ENCODE data around the gene ABCB10. TPM values are rescaled to one million over a fixed set of nuclear protein-coding genes. Genes with fewer than 3 reads are reported as not detected.
"Not testable (repeated sequence)": the region's sequence is repeated elsewhere in the genome, so short reads cannot be mapped to it uniquely, and the experiment has no call there.

Gene ABCB10
- polyA plus RNA-seq, 3 donors = 19.0 to 20.5 (median 19.4) TPM

DNA sequence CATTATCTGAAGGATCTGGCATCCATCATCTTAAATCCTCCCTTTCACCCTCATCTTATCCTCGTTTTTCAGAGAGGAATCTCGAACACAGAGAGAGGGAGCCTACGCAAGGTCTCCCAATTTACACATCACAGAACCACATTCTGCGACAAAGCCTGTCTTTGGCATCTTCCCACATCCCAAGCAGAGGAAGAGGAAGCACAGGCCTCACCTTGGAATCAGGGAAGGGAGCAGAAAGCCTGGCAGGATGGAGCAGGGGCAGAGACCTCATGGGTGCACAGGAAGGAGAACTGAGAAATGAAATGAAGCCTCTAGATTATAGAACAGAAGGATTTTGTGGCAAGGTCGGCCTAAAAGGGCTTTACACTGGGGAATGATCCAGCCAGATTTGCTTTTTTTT lies 5.8 kb downstream of the ABCB10 start:
- no peak for DNase-seq (ENCODE audit: extremely low read depth in 1 of 11, low read depth in 9 of 11, low spot score in 4 of 11)

DNA sequence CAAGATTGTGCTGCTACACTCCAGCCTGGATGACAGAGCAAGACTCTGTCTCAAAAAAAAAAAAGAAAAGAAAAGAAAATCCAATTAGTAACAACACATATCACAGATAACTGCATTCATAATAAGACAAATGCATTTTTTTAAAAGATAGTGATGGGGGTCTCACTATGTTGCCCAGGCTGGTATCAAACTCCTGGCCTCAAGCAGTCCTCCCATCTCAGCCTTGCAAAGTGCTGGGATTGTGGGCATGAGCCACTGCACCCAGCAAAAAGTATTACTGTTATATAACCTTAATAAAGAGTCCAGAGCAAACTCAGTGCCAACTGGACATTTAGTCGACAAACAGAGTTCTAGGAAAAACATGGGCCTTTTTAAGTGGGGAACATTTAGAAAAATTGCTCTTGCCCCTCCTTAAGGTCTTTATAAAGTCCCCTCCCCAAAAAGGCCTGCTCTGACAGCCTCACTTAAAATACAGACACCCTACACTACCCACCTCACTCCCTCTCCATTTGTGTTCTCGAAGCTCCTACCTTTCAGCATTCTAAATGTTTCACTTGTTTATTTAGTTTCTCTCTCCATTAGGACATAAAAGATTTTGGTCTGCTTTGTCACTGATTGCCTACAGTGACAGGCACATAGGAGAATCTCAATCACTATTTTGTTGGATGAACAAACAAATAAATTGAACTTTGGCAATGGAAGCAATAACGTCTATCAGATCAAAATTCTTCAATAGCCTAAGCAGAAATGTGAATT lies 7.5 kb downstream of the ABCB10 start:
- DNase-seq (ENCODE audit: extremely low read depth in 1 of 11, low read depth in 9 of 11, low spot score in 4 of 11) = no peak

DNA sequence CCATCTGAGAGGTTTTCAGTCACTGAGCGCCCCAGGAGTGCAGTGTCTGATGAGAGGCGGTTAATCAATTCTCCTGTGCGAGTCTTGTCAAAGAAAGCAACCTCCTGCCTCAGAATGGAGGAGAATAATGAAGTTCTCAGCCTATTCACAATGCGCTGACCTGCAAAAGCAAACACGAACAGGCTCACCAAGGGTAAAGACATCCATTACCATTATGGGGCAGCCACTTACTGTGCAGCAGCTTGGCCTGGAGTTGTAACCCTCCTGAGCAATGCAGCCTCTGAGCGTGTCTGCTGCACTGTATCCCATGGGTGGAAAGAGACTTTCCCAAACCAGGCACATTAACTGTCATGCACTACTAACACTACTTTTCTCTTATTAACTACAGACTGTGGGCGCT lies 11.0 kb downstream of the ABCB10 start:
- DNase-seq (ENCODE audit: extremely low read depth in 1 of 11, low read depth in 9 of 11, low spot score in 4 of 11) = no peak

DNA sequence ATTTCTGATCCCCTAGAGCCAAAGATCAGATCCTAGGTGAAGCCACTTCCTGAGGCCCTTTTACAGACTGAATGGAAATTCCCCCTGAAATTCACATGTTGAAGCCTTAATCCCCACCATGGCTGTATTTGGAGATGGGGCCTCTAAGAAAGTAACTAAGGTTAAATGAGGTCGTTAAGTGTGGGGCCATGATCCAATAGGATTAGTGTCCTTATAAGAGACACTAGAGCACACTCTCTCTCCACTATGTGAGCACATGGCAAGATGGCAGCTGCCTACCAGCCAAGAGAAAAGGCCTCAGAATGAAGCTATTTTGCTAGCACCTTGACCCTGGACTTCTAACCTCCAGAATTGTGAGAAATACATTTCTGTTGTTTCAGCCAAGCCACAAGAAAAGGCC lies 13.9 kb downstream of the ABCB10 start:
- DNase-seq (ENCODE audit: extremely low read depth in 1 of 11, low read depth in 9 of 11, low spot score in 4 of 11) = no peak

DNA sequence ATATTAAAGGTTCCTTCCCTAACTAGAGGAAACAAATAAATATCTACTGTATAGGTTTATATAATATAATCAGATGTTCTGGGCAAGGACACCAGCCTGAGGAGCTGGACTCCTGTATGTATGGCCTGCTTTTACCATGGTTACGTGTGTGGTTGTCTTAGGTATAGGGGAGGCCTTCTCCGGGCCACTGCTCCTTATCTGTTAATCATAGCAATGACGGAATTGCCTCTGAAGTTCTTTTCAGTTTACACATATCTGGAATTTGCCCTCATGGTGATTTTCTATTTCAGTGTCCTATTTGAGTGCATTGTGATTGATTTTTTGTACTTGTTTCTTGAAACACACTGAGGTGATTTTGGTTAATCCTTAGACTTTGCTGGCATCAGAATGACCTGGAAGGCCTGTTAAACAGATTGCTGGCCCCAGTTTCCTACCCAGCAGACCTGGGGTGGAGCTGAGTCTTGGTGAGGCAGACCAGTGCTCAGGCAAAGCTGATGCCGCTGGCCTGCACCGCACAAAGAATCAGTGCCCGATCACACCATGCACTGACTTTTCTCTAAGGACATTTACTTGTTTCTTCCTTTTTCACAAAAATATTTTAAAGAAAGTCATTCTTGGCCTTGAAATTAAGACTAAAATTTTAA lies 18.5 kb downstream of the ABCB10 start:
- DNase-seq (ENCODE audit: extremely low read depth in 1 of 11, low read depth in 9 of 11, low spot score in 4 of 11) = no peak

DNA sequence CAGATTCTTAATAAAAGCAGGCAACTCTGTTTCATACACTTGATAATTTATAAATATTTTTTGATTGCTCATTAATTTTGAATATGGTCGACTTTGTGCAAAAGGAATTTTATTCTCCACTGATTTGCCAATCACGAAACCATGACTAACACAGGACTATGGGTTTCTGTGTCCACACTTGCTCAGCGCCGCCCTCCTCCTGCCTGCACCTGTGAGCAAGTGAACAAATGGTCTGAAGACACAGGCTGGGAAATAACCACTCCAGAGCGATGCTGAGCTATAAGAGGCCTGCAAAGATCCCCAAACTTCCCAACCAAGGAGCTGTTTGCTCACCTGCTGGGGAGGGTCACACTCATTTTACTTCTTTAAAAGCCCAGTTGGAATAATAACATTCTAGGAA lies 19.6 kb downstream of the ABCB10 start:
- no peak for DNase-seq (ENCODE audit: extremely low read depth in 1 of 11, low read depth in 9 of 11, low spot score in 4 of 11)

DNA sequence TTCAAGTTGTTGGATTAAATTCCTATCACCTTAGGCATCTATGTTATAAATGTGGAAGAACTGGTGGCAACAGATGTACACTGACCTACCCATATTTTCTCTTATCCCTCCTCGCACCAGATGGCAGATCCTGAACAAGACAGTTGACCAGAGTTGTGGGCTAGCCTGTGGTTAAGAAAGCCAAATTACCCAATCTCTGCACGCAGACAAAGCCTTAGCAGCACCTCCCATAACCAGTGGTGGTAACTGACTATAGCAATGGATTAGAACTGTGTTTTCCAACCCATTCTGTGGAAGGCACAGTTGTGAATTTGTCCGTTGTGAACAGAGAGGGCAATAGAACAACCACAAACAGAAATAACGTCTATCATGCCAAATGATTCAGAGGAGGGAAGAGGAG lies 20.6 kb downstream of the ABCB10 start:
- DNase-seq (ENCODE audit: extremely low read depth in 1 of 11, low read depth in 9 of 11, low spot score in 4 of 11) = no peak

DNA sequence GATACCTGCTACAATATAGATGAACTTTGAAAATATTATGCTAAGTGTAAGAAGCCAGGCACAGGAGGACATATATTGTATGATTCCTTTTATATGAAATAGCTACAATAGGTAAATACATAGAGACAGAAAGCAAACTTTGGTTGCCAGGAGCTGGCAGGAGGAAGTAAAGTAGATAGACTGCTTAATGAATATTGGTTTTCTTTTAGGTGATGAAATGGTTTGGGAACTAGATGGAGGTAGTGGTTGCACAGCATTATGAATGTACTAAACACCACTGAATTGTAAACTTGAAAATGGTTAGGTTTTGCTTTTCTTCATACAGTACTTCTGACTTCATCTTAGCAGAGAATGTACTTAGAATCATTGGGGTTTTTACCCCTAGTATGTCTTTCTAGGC lies 21.5 kb downstream of the ABCB10 start:
- DNase-seq (ENCODE audit: extremely low read depth in 1 of 11, low read depth in 9 of 11, low spot score in 4 of 11) = no peak

DNA sequence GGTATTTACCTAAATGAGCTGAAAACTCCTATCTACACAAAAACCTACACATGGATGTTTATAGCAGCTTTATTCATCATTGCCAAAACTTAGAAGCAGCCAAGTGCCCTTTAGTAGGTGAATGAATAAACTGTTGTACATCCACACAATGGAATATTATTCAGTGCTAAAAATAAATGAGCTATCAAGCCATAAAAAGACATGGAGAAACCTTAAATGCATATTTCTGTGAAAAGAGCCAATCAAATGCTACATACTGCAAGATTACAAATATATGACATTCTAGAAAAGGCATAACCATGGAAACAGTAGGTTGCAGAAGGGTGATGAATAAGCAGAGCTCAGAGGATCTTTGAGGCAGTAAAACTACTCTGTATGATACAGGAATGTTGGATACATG lies 23.3 kb downstream of the ABCB10 start:
- DNase-seq (ENCODE audit: extremely low read depth in 1 of 11, low read depth in 9 of 11, low spot score in 4 of 11) = no peak

DNA sequence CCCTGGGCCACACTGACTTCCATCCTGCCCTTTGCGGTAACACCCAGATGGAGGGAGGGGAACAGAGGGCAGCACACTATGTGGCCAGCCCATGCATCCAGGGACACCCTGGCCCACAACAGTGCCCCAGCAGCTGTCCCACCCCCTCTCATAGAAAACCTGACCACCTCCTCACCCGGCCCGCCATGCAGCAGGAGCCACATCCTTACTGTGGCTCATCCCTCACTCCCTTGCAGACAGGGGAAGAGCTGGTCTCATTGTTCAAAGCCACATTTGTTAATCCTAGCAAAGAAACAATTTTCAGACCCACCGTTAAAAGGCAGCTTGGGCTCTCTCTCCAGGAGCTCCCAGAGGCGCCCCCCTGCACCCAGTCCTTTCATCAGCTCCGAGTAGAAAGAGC lies 27.2 kb downstream of the ABCB10 start:
- DNase-seq (ENCODE audit: extremely low read depth in 1 of 11, low read depth in 9 of 11, low spot score in 4 of 11) = no peak

DNA sequence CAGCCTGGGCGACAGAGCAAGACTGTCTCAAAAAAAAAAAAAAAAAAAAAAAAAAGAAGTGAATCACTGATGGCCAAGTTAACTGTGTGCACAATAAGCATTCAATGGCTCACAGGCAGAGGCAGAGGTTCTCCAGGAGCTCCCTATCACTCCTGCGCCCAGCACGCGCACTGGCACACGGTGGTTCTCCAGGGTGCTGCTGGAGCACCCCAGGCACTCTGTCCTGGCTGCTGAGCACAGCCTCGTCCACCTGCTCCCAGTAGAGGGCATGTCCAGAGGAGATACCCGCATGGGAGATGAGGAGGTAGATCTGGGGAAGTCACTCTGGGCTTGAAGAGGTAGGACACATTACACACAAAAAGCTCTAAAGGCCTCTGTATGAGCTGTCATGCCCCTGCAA lies 28.9 kb downstream of the ABCB10 start:
- DNase-seq (ENCODE audit: extremely low read depth in 1 of 11, low read depth in 9 of 11, low spot score in 4 of 11) = no peak

DNA sequence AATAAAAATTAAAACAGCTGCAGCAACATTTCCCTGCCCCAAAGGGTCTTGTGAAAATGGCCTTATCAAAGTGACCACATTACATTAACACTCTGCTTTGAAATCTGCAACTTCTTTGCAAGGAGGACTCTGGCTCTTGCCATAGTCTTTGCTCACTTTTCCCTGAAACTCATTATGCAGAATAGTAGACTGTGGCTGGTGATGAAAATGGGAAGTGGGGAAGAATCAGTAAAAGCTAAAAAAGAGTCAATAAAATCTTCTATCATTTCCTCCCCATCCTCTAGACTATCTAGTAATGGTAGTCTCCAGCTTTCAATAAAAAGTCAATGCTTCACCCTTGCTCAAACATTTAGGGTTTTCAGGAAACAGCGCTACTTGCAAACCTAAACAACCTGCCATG lies 31.8 kb downstream of the ABCB10 start:
- no peak for DNase-seq (ENCODE audit: extremely low read depth in 1 of 11, low read depth in 9 of 11, low spot score in 4 of 11)

DNA sequence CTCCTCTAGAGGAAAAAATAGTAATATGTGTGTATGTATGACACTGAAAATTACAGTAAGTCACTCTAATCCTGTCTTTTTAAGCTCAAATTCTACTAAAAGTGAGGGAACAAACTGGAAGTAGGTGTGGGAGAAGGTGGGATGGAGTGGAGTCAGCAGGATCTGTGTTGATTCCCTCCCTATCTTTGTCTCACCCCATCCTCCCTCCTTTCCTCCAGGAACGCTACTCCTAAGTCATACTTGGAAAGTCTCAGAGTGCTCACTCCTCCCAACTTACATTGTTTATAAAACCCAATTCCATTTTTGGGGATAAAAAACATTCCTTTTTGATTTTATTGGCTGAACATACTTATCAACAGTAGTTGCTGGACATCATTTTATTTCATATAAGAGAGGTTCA lies 35.5 kb downstream of the ABCB10 start:
- DNase-seq (ENCODE audit: extremely low read depth in 1 of 11, low read depth in 9 of 11, low spot score in 4 of 11) = no peak

DNA sequence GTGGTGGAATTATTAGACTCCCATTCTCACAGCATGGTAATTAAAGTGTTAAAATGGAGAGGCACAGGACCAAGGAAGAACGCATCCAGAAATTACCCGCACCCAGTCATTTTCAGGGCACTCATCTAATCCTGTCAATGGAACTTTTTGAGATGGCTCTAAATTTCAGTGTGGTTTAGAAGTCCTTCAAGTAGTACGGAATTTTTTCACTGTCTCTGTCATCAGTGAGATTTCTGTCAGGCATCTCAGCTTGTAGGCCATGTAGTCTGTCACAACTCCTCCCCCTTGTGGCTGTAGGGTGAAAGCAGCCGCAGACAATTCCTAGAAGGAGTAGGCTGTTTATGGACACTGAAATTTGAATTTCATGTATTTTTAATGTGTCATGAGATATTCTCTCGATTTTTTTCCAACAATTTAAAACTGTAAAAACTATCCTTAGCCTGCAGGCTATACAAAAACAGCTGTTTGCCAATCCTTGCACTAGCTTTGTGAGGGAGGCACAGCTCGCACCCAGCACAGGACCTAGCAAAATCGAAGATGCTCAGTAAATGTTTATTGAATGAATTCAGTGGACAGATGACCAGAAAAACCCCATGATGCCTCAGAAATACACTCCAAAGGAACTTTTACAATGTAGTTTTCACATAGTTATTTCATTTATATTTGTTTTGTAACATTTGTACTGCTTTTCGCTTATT lies 43.8 kb downstream of the ABCB10 start:
- DNase-seq (ENCODE audit: extremely low read depth in 1 of 11, low read depth in 9 of 11, low spot score in 4 of 11) = peak in 10 of 11 donors; percentile 18 to 70 (median 46)

DNA sequence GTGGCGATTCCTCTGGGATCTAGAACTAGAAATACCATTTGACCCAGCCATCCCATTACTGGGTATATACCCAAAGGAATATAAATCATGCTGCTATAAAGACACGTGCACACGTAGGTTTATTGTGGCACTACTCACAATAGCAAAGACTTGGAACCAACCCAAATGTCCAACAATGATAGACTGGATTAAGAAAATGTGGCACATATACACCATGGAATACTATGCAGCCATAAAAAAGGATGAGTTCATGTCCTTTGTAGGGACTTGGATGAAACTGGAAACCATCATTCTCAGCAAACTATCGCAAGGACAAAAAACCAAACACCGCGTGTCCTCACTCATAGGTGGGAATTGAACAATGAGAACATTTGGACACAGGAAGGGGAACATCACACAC lies 46.9 kb downstream of the ABCB10 start:
- not testable (repeated sequence) for DNase-seq (ENCODE audit: extremely low read depth in 1 of 11, low read depth in 9 of 11, low spot score in 4 of 11)

DNA sequence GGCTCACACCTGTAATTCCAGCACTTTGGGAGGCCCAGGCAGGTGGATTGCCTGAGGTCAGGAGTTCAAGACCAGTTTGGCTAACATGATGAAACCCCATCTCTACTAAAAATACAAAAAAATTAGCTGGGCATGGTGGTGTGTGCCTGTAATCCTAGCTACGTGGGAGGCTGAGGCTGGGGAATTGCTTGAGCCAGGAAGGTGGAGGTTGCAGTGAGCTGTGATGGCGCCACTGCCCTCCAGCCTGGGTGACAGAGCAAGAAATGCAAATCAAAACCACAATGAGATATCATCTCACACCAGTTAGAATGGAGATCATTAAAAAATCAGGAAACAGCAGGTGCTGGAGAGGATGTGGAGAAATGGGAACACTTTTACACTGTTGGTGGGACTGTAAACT lies 47.3 kb downstream of the ABCB10 start:
- DNase-seq (ENCODE audit: extremely low read depth in 1 of 11, low read depth in 9 of 11, low spot score in 4 of 11) = not testable (repeated sequence)

DNA sequence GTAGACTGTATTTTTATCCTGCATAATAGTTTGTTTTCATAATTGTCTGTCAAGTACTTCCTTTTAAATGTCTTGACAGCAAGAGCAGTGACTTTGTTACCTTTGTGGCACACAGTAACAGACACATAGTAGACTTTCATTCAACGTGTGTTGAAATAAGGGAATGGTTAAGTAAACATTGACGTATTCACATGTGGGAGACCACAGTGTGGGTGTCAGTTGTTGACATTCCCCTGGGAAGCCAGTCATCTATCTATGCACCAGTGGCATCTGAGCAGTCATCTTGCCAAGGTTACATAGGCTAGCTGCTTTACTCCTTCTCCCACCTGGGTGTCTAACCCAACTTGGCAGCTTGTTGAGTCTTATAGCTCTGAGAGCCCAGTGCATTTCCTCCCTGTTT lies 48.9 kb downstream of the ABCB10 start:
- no peak for DNase-seq (ENCODE audit: extremely low read depth in 1 of 11, low read depth in 9 of 11, low spot score in 4 of 11)

DNA sequence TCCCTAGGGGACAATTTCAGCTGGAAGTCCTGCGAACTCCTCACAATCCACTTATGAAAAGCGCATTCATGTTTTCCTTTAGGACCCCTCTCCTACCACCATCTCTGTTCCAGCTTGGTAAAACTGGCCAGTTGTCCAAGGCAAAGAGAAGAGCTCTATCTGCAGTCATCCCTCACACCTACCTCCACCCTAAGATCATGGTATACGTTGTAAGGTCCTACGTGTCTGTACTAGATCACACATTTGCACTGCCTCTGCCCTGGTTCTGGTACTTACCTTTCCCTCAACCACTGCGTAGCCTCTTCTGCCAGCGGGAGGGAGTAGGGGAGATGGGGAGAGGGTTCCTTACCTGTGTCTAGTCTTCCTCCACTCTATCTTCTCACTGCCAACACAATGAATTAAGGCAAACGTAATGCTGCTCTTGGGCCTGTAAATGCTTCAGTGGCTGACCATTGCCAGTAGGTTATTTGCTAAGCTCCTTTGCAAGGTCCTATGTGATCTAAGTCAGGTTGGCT lies 49.6 kb downstream of the ABCB10 start:
- peak in 1 of 11 donors; percentile 0 for DNase-seq (ENCODE audit: extremely low read depth in 1 of 11, low read depth in 9 of 11, low spot score in 4 of 11)

DNA sequence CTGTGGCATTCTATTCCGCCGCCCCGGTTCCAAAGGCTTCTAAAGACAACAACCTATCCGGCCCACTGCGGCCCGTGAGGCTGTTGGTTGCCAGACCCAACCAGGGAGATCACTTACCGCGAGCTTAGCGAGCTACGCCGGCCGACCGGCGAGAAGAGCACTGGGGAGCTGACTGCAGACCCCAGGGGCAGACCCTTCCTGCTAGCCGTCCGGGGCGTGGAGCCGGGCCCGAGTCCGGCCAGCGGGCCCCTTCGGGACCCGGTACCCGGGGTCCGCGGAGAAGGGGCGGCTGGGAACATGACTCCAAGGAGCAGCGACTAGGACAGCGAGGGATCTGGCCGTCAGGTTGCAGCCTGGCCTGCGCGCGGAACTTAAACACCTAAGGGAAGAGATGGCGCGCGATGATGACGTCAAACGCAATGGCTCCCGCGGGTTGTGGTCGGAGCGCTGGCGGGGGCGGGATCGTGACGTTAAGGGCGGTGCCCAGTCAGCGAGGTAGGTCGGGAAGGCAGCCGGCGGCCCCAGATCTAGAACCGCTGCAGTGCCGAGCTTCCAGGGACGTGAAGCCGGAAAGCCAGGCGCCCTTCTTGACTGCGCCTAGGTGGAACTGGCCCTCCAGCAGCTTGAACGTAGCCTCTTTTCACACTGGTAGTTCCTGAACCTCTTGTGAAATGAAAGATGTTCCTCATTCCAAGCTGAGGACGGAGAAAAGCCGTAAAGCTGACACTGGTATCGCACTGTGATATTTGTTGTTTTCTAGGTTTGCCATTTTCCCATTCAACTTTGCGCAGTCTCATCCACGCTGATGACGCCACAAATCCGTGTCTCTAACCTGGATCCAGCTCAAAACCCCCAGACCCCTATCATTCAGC lies 50.3 kb downstream of the ABCB10 start, which contains the start of gene NUP133:
NUP133 (minus strand) TSS at position 391 of the 872 bp plus-strand sequence; CDS start at position 299, 92 bp downstream.
- DNase-seq (ENCODE audit: extremely low read depth in 1 of 11, low read depth in 9 of 11, low spot score in 4 of 11) = peak; percentile 96 to 100 (median 98)

All from renal cortex interstitium (tissue), 11 donors.